ENCODE data around the gene MARCO.

The MARCO gene

GRCh38 chr2:118942031-118942430 lies at the start of gene MARCO:
TSS of gene MARCO (plus strand) at chr2:118942194. CDS start at chr2:118942301, 107 bp downstream.
- TF ChIP-seq CTCF (IDR thresholded peaks at IDR 0.05): no peak

DNA sequence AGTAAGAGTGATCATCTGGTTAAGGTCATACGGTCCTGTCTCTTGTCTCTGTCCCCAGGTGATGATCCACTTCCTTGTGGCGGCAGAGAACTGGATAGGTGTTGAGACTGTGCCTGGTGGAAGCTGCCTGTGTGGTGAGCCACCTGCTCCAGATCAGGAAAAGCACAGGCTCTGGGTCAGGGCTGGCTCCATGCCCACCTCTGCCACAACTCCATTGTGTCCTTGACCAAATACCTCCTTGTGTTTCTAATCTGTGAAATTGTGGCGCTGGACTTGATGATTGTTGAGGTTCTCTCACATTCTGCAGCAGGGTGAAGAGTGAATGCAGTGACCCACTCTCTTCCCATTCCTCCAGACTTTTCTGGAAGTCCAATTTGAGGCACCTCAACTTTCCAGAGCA lies 48.9 kb upstream of the MARCO start:
- no peak for TF ChIP-seq CTCF (IDR thresholded peaks at IDR 0.05)

DNA sequence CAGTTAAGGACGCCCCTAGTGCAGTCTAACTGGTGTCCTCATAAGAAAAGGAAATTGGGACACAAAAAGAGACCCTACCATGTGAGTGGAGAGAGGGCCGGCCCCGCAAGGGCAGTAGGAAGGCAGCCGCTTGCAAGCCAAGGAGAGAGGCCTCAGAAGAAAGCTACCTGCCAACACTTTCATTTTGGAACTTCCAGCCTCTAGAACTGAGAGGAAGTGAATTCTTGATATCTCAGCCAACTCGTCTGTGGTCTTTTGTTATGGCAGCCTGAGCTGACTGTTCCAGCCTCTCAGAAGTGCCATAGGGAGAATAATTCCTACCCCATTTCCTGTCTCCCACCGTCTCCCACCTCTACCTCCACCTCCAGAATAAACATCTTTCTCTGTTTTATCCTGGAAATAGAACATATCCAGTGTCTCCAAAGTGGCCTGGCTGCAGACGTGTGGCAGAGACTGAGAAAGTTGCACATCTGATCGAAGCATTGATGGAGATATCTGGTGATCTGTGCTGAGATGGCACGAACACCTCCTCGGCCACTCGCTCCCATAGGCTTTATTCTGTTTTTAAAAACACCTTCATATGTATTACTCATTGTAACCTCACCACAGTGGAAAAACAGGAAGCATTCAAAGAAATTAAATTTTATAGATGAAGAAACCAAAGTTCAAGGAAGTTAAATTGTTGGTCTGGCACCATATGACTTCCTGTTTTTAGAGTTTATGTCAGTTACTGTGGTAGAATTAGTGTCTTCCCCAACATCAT lies 39.5 kb upstream of the MARCO start:
- no peak for TF ChIP-seq CTCF (IDR thresholded peaks at IDR 0.05)

GRCh38 chr2:118903029-118903351 lies 39.0 kb upstream of the MARCO start:
- TF ChIP-seq CTCF (IDR thresholded peaks at IDR 0.05): no peak

DNA sequence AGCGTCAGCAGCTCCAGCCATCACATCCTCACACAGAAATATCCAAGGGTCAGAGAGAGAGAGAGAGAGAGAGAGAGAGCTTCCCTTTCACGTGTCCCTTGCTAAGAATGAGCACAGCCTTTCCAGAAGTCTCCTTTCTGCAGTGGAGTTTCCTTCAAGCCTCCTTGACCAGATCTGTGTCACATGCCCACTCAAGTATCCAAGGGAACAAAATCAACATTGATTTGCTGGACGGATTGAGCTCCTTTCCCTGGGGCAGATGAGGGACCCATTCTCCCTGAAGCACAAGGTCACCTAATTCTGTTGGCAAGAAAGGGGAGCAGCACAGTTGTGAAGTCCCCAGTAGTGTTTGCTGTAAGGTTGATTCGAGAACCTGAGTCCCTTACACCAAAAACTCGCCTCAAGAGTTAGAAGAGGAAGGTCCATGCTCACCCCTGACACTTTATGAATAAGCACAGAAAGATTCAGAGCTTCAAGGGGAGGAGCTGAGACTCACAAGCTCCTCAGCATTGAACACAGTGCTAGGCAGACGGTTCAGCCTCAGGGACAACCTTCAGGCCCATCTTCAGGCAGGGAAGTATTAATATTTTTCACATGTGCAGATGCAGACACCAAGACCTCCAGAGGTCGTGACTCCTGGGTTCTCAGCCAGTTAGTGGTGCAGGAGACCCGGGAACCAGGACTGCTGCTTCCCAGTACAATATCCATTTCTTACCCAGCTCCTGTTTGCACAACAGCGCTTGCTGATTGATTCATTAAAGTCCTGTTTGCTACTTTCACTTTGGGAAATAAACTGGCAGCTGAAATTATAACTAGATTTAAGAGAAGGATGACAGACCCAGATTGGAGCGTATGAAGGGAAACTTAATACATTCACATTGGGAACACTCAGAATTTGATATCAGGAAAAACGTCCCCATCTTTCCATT lies 38.2 kb upstream of the MARCO start:
- no peak for TF ChIP-seq CTCF (IDR thresholded peaks at IDR 0.05)

DNA sequence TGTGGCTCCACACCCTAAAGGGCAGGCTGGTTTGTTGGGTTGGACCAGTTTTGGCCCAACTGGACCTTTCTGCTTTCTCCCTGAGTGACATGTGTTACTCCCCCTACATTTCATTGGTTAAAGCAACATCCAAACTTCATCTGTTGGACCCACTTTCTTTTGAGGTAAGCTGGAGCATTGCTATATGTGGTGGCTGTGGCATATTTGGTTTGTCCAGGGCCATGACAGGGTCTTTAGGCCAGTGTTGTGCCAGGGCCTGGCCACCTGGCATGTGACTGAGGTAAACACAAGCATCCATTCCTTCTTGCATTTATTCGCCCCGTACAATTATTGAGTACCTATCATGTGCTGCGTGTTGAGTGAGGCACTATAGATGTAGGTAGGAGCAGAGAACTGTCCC lies 36.8 kb upstream of the MARCO start:
- no peak for TF ChIP-seq CTCF (IDR thresholded peaks at IDR 0.05)

DNA sequence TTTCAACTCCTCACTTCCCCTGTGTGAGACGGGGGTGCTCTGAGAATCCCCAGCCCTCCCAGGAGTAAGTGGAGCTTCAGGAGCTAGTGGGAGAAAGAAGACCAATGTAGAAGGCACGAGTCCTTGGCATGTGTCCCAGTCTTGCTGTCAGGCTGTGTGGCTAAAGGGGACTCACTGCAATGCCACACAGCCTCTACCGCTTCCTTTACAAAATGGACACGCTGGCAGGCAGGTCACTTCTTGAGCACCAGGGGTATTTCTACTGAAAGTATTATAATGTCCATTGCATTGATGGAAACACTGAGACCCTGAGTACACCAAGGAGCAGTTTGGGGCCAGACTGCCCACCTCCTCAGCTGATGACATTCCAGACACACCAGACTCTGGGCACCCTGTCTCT lies 35.8 kb upstream of the MARCO start:
- TF ChIP-seq CTCF (IDR thresholded peaks at IDR 0.05): no peak

All from LNCAP (cell line).